Measurements from ENCODE around the gene ZNF385D. TPM values are rescaled to one million over a fixed set of nuclear protein-coding genes. Genes with fewer than 3 reads are reported as not detected.

Gene ZNF385D
- total RNA-seq, 1 experiment from 2014 or later: 0.28 TPM

GRCh38 chr3:21531909-21532308 lies 219.1 kb downstream of the ZNF385D start:
- H3F3A ChIP-seq (ENCODE audit: insufficient read depth, low read depth): no peaks in the 10 kb centered on the region
- H2AFZ ChIP-seq: no peak overlapping the region
- no peak for DNase-seq
- ChIA-PET POLR2A (ENCODE audit: unreplicated experiment) (no interaction called here), CTCF (no interaction called here)
- no peak overlapping the region for H3K27ac ChIP-seq
- no peak overlapping the region for H3K4me2 ChIP-seq
- H3K9me2 ChIP-seq (ENCODE audit: insufficient read depth): no peaks in the 10 kb centered on the region
- H3K9me3 ChIP-seq (ENCODE audit: insufficient read depth, low read depth): no peaks in the 10 kb centered on the region
- no peaks in the 10 kb centered on the region; the same call in 1 of the 2 replicates for H4K20me1 ChIP-seq (ENCODE audit: insufficient read depth)
- TF ChIP-seq CTCF (conservative IDR thresholded peaks at IDR 0.05): no peak
- no peak for TF ChIP-seq EZH2 (IDR thresholded peaks at IDR 0.05; ENCODE audit: low read depth)
- H3K79me2 ChIP-seq (ENCODE audit: low read depth): no peaks in the 10 kb centered on the region
- no peaks in the 10 kb centered on the region for H3K27me3 ChIP-seq (ENCODE audit: insufficient read depth, low read depth)
- H3K4me3 ChIP-seq: no peak overlapping the region
- no TSS peak for BruUV-seq (replicated peaks)
- H3K4me1 ChIP-seq (replicated peaks; ENCODE audit: insufficient read depth): no peaks in the 10 kb centered on the region
- intact Hi-C loops (cut with micrococcal nuclease; ENCODE audit: unreplicated experiment): no loop called here
- no peaks in the 10 kb centered on the region for H3K36me3 ChIP-seq (ENCODE audit: low read depth)

- Histone ChIP-seq H4K20me1 (ENCODE audit: insufficient read depth) (no peaks in the 10 kb centered on the region), H3K4me3 (no peak overlapping the region), H3K4me1 (replicated peaks; ENCODE audit: insufficient read depth) (no peaks in the 10 kb centered on the region), H3K27me3 (ENCODE audit: insufficient read depth, low read depth) (no peaks in the 10 kb centered on the region), H3K27ac (no peak overlapping the region), H3K79me2 (ENCODE audit: low read depth) (no peaks in the 10 kb centered on the region), H3K9me2 (ENCODE audit: insufficient read depth) (no peaks in the 10 kb centered on the region), H3K4me2 (no peak overlapping the region), H3F3A (ENCODE audit: insufficient read depth, low read depth) (no peaks in the 10 kb centered on the region), H2AFZ (no peak overlapping the region), H3K9me3 (ENCODE audit: insufficient read depth, low read depth) (no peaks in the 10 kb centered on the region), H3K36me3 (ENCODE audit: low read depth) (no peaks in the 10 kb centered on the region)
- no peak for DNase-seq
- TF ChIP-seq EZH2 (IDR thresholded peaks at IDR 0.05; ENCODE audit: low read depth): no peak
- TF ChIP-seq CTCF (conservative IDR thresholded peaks at IDR 0.05): no peak
- intact Hi-C loops (cut with micrococcal nuclease; ENCODE audit: unreplicated experiment): no loop called here
- BruUV-seq (replicated peaks): no TSS peak
- ChIA-PET POLR2A (ENCODE audit: unreplicated experiment) (no interaction called here), CTCF (no interaction called here)
Observed at GRCh38 chr3:21528291-21528995, 222.6 kb downstream of the ZNF385D start.

GRCh38 chr3:21526461-21526860 lies 224.5 kb downstream of the ZNF385D start:
- Histone ChIP-seq H3F3A (ENCODE audit: insufficient read depth, low read depth) (no peaks in the 10 kb centered on the region), H3K4me3 (no peak overlapping the region), H3K9me2 (ENCODE audit: insufficient read depth) (no peaks in the 10 kb centered on the region), H3K4me2 (no peak overlapping the region), H3K9me3 (ENCODE audit: insufficient read depth, low read depth) (no peaks in the 10 kb centered on the region), H4K20me1 (ENCODE audit: insufficient read depth) (no peaks in the 10 kb centered on the region), H3K4me1 (replicated peaks; ENCODE audit: insufficient read depth) (no peaks in the 10 kb centered on the region), H3K79me2 (ENCODE audit: low read depth) (no peaks in the 10 kb centered on the region), H2AFZ (no peak overlapping the region), H3K27me3 (ENCODE audit: insufficient read depth, low read depth) (no peaks in the 10 kb centered on the region), H3K36me3 (ENCODE audit: low read depth) (no peaks in the 10 kb centered on the region), H3K27ac (no peak overlapping the region)
- BruUV-seq (replicated peaks): no TSS peak
- TF ChIP-seq CTCF (conservative IDR thresholded peaks at IDR 0.05): no peak
- no peak for TF ChIP-seq EZH2 (IDR thresholded peaks at IDR 0.05; ENCODE audit: low read depth)
- DNase-seq: no peak
- intact Hi-C loops (cut with micrococcal nuclease; ENCODE audit: unreplicated experiment): no loop called here
- ChIA-PET CTCF (no interaction called here), POLR2A (ENCODE audit: unreplicated experiment) (no interaction called here)

Data from PC-9 (cell line).